Cardiac atrium fibroblast (primary cell): ENCODE data around the gene ACOT9. TPM values are rescaled to one million over a fixed set of nuclear protein-coding genes. Genes with fewer than 3 reads are reported as not detected.

Experiments
- total RNA-seq: library from RNA; depleted of rRNA; stranded (reverse); fragments of >200 nt; gene quantifications from 2 replicates; pipeline ENCODE4 v1.2.3, GENCODE V29; 2015

The ACOT9 gene
- 42.4 and 52.3 TPM in 2 replicates for total RNA-seq

GRCh38 chrX:23742697-23743622 lies at the start of gene ACOT9:
Gene ACOT9, minus strand, starts transcription at chrX:23743276. Its CDS starts 132 bp downstream, at chrX:23743144.

GRCh38 chrX:23782863-23783588 lies 40.0 kb upstream of the ACOT9 start, which contains the start of gene SAT1:
Gene SAT1, plus strand, starts transcription at chrX:23783173. Its CDS starts 179 bp downstream, at chrX:23783352.

GRCh38 chrX:23667239-23668177 lies 75.6 kb downstream of the ACOT9 start, which contains the start of gene PRDX4:
Gene PRDX4, plus strand, starts transcription at chrX:23667493. Its CDS starts 78 bp downstream, at chrX:23667571.

Other genes starting within 250 kb of the ACOT9 start
- 398 and 442 TPM in 2 replicates for gene PRDX4, start 75.8 kb downstream of the ACOT9 start, total RNA-seq
- gene SAT1, start 39.9 kb upstream of the ACOT9 start, total RNA-seq = 385 and 749 TPM in 2 replicates
- 8.1 and 38.5 TPM in 2 replicates for gene APOO, start 164.7 kb upstream of the ACOT9 start, total RNA-seq
- not detected in 2 replicates for gene CXorf58, start 164.7 kb upstream of the ACOT9 start, total RNA-seq